Activated CD8-positive, alpha-beta T cell treated with anti-CD3 and anti-CD28 coated beads, Interleukin-2, amount 10 ng/mL, durations not matched to agents 7 days and 5 days (primary cell): Measurements from ENCODE around the gene ATXN1L. TPM values are rescaled to one million over a fixed set of nuclear protein-coding genes. Genes with fewer than 3 reads are reported as not detected.
"Not testable (repeated sequence)": the region's sequence is repeated elsewhere in the genome, so short reads cannot be mapped to it uniquely, and the experiment has no call there.

ENCODE experiments used
- ATAC-seq: fragments of 150-1000 bp; cut with Tn5 transposase; one replicate; pipeline ENCODE4 v1.10.0; 2021; ENCODE audit warnings: moderate library complexity
- CTCF ChIA-PET: fragments of 350-600 bp; sonication (Branson Sonifier 250); formaldehyde crosslinking; loops from one replicate; lab custom pipeline; 2021; ENCODE audit warnings: antibody characterized with exemption; lab: Charles Lee
- POLR2A ChIA-PET: fragments of 350-600 bp; sonication (Branson Sonifier 250); formaldehyde crosslinking; loops from one replicate; lab custom pipeline; 2021; ENCODE audit warnings: antibody characterized with exemption; lab: Charles Lee
- DNase-seq: peaks from one replicate; pipeline ENCODE4 v3.0.0-alpha.2; 2020
- H3K27ac Mint-ChIP-seq: one replicate; pipeline ENCODE4 v1.8.0; 2021; ENCODE audit warnings: mild to moderate bottlenecking, mixed read lengths
- H3K27me3 Mint-ChIP-seq: one replicate; pipeline ENCODE4 v1.8.0; 2021; ENCODE audit warnings: low read depth, mixed read lengths
- H3K36me3 Mint-ChIP-seq: one replicate; pipeline ENCODE4 v1.8.0; 2021; ENCODE audit warnings: low read depth, mixed read lengths
- H3K4me1 Mint-ChIP-seq: one replicate; pipeline ENCODE4 v1.8.0; 2021; ENCODE audit warnings: low read depth, mixed read lengths
- H3K4me3 Mint-ChIP-seq: one replicate; pipeline ENCODE4 v1.8.0; 2021; ENCODE audit warnings: mild to moderate bottlenecking, mixed read lengths
- H3K9me3 Mint-ChIP-seq: one replicate; pipeline ENCODE4 v1.8.0; 2022; ENCODE audit warnings: mixed read lengths; ENCODE audit not compliant: insufficient read depth
- total RNA-seq, 2 experiments: library from RNA; stranded (reverse); gene quantifications; one replicate each; pipeline ENCODE4 v1.2.3, GENCODE V29; 2021

The ATXN1L gene
- total RNA-seq, 2 experiments from 2014 or later = 20.3 to 22.6 TPM

DNA sequence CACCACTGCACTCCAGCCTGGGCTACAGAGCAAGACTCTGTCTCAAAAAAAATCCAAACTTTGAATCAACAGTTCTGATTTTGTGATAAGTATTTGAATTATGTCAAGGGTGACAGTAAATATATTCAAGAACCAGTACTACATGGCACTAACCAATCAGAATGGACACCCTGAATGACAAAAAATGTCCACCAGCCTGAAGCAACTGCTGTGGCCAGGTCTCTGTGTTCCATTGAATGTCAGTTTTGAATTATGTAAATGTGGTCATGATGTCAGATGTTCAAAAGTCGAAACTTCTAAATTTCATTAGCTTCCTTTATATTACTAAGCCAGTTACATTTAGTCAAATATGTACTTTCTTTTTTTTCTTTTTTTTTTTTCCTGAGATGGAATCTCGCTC, 15.4 kb upstream of the ATXN1L start:
- no peaks in the 10 kb centered on the region for H3K4me1 Mint-ChIP-seq

DNA sequence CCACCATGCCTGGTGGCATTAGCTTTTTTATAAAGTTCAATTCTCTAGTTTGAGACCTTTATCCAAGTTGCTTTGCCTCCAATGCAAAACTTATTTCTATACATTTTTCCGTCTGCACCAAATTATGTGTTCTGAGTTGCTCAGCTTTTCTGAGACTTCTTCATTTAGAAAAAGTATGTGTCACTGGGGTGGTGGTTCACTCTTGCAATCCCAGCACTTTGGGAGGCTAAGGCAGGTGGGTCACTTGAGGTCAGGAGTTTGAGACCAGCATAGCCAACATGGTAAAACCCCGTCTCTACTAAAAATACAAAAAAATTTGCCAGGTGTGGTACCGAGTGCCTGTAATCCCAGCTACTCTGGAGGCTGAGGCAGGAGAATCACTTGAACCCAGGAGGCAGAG, 14.1 kb upstream of the ATXN1L start:
- not testable (repeated sequence) for ATAC-seq, H3K27ac Mint-ChIP-seq, H3K9me3 Mint-ChIP-seq, H3K4me1 Mint-ChIP-seq, H3K27me3 Mint-ChIP-seq, DNase-seq, H3K36me3 Mint-ChIP-seq, H3K4me3 Mint-ChIP-seq
- ChIA-PET CTCF (interaction anchor here (1.2 kb wide), 1 partner anchor 130 kb away, joined by 3 read pairs; no protein-coding TSS in a partner anchor), POLR2A (interaction anchor here (0.6 kb wide), 1 partner anchor 102 kb away, joined by 3 read pairs; no protein-coding TSS in a partner anchor)

More for the DNA sequence above, 15.4 kb upstream of the ATXN1L start:
- Mint-ChIP-seq H3K4me3 (no peak overlapping the region), H3K36me3 (no peaks in the 10 kb centered on the region), H3K9me3 (peaks cover 5% of the 10 kb centered on the region), H3K27ac (no peak overlapping the region), H3K27me3 (no peaks in the 10 kb centered on the region)
- DNase-seq (no peak), ATAC-seq (no peak)
- ChIA-PET POLR2A (no interaction called here), CTCF (no interaction called here)

DNA sequence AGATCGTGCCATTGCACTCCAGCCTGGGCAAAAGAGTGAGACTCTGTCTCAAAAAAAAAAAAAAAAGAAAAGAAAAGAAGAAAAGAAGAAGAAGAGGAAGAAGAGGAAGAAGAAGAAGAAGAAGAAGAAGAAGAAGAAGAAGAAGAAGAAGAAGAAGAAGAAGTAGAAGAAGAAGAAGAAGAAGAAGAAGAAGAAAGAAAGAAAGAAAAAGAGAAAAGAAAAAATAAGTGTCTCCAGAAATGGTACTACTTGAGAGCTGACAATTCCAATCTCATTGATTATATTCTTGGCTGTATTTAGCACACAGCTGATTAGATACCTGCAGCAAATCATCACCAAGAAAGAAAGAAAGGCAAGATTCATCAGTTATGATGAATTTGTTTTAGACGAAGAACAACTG, 13.7 kb upstream of the ATXN1L start:
- not testable (repeated sequence) for H3K4me3 Mint-ChIP-seq, H3K27me3 Mint-ChIP-seq, H3K36me3 Mint-ChIP-seq, H3K27ac Mint-ChIP-seq, DNase-seq, ATAC-seq, H3K4me1 Mint-ChIP-seq, H3K9me3 Mint-ChIP-seq
- CTCF ChIA-PET = interaction anchor here (1.2 kb wide), 1 partner anchor 129 kb away, joined by 3 read pairs; no protein-coding TSS in a partner anchor
- POLR2A ChIA-PET = interaction anchor here (0.6 kb wide), 1 partner anchor 101 kb away, joined by 3 read pairs; no protein-coding TSS in a partner anchor

DNA sequence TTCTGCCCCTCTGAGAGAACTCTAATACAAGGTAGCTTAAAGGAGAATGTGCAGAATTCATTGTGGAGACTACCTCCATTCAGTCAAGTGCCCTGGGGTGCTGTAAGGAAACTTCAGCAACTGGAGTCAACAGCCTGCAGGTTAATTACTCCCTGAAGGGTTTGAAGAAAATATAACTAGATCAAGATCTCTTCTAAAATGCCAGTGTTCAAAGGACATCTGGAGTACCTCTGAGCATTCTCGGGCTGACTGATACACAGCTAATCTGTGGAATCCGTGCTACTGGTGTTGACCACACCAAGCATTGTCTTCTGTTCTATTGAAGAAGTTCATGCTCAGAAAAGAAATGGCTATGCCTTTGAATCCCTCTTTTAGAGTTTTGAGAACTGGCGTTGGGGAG, 11.5 kb upstream of the ATXN1L start:
- Mint-ChIP-seq H3K27me3 (no peaks in the 10 kb centered on the region), H3K4me3 (no peak overlapping the region), H3K4me1 (no peaks in the 10 kb centered on the region), H3K9me3 (no peaks in the 10 kb centered on the region), H3K36me3 (no peaks in the 10 kb centered on the region), H3K27ac (no peak overlapping the region)
- ChIA-PET CTCF (no interaction called here), POLR2A (interaction anchor here (1.2 kb wide), 1 partner anchor 11 kb away, joined by 3 read pairs; the partner anchor contains the start of gene ATXN1L)
- ATAC-seq (no peak), DNase-seq (no peak)

DNA sequence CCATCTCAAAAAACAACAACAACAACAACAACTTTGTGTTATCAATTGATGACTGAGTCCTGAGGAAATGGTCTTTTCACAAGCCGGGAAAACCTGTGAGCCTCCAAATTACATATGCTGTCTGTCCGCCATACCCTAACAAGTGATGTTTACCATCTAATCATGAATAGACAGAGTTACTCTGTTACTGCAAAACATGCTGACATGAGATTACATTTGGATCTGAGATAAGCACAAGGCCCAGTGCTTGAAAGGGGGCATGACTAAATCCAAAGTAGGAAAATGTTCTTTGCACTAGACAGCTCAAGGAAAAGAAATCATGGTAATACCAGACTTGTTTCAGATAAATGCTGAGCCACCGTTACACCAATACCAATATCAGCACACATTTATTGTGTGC, 8.6 kb upstream of the ATXN1L start:
- Mint-ChIP-seq H3K27ac (no peak overlapping the region), H3K4me3 (no peak overlapping the region), H3K36me3 (no peaks in the 10 kb centered on the region), H3K4me1 (peaks cover 2% of the 10 kb centered on the region), H3K27me3 (no peaks in the 10 kb centered on the region), H3K9me3 (no peaks in the 10 kb centered on the region)
- POLR2A ChIA-PET = no interaction called here
- DNase-seq (no peak), ATAC-seq (no peak)
- CTCF ChIA-PET = no interaction called here

DNA sequence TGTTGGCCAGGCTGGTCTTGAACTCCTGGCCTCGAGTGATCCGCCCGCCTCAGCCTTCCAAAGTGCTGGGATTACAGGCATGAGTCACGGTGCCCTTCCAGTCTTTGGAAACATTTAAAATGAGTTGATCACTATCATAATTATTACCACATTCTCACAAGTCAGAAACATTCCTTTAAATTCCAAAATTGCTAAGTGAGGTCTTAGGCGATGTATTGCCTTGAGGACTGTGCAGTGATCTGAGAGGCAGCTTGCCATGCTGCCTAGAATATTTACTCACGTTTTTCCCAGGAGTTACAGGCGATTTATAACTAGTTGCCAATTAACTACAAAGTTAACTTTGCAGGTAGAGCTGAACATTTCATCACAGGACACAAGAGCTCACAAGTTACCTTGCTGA, 5.7 kb upstream of the ATXN1L start:
- no peak for DNase-seq
- ChIA-PET CTCF (interaction anchor here (0.9 kb wide), 1 partner anchor 11 kb away, joined by 3 read pairs; no protein-coding TSS in a partner anchor), POLR2A (interaction anchor here (1.3 kb wide), 1 partner anchor 32 kb away, joined by 4 read pairs; the partner anchor contains the start of gene AP1G1)
- Mint-ChIP-seq H3K27me3 (no peaks in the 10 kb centered on the region), H3K4me3 (no peak overlapping the region), H3K27ac (no peak overlapping the region), H3K9me3 (no peaks in the 10 kb centered on the region), H3K36me3 (no peaks in the 10 kb centered on the region), H3K4me1 (peaks cover 15% of the 10 kb centered on the region)
- ATAC-seq = no peak

- Mint-ChIP-seq H3K27ac (no peak overlapping the region), H3K4me1 (peaks cover 36% of the 10 kb centered on the region), H3K4me3 (no peak overlapping the region), H3K27me3 (no peaks in the 10 kb centered on the region), H3K36me3 (peaks cover 7% of the 10 kb centered on the region), H3K9me3 (no peaks in the 10 kb centered on the region)
- ATAC-seq = no peak
- ChIA-PET POLR2A (interaction anchor here (1.8 to 3.2 kb wide), 2 partner anchors 34 to 39 kb away, joined by 7 to 15 read pairs; partner anchors contain the start of gene AP1G1), CTCF (interaction anchor here (2.1 kb wide), 1 partner anchor 39 kb away, joined by 19 read pairs; the partner anchor contains the start of gene ZNF821)
- no peak for DNase-seq
Observed at GRCh38 chr16:71843572-71843971, 2.2 kb upstream of the ATXN1L start.

DNA sequence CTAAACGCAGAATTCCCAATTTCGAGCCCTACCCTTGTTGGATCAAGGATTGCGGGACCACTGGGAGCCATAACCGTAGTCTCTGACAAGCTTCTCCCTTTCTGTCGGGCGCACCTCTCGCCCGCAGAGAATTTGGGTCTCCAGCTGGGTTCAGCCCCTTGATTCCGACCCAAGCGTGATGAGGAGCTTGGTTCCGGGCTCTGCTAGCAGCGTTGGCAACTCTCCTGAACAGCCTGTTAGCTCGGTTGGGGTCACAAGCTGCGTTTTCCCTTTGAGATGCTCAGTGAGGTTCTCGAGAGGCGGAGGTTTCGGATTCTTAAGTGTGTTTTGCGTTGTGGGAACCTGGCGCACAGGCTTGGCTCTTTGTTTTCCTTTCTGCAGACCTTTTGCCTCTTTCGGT, 655 bp downstream of the ATXN1L start:
- Mint-ChIP-seq H3K4me1 (peaks cover 36% of the 10 kb centered on the region), H3K27me3 (no peaks in the 10 kb centered on the region), H3K9me3 (no peaks in the 10 kb centered on the region), H3K27ac (peak overlapping the region; percentile 94), H3K4me3 (peak overlapping the region; percentile 90), H3K36me3 (peaks cover 23% of the 10 kb centered on the region)
- ATAC-seq (peak; percentile 9), DNase-seq (peak; percentile 40)
- ChIA-PET POLR2A (interaction anchor here (0.7 to 3.2 kb wide), 18 partner anchors 8 to 116 kb away, joined by 3 to 39 read pairs (median 4); partner anchors contain the start of genes AP1G1 and ZNF821), CTCF (interaction anchor here (1.1 to 4.3 kb wide), 5 partner anchors 29 to 115 kb away, joined by 3 to 39 read pairs (median 4); partner anchors contain the start of gene ZNF821)

GRCh38 chr16:71847096-71847495, 1.3 kb downstream of the ATXN1L start:
- no peaks in the 10 kb centered on the region for H3K27me3 Mint-ChIP-seq
- H3K36me3 Mint-ChIP-seq = peaks cover 26% of the 10 kb centered on the region
- ATAC-seq (no peak), DNase-seq (no peak)
- ChIA-PET CTCF (interaction anchor here (0.6 to 4.3 kb wide), 5 partner anchors 11 to 115 kb away, joined by 3 to 39 read pairs (median 4); partner anchors contain the start of gene ZNF821), POLR2A (interaction anchor here (1.6 to 3.2 kb wide), 4 partner anchors 36 to 58 kb away, joined by 5 to 39 read pairs (median 18); partner anchors contain the start of genes AP1G1 and ZNF821)
- peaks cover 35% of the 10 kb centered on the region for H3K4me1 Mint-ChIP-seq
- peak overlapping the region; percentile 90 for H3K4me3 Mint-ChIP-seq
- H3K9me3 Mint-ChIP-seq = no peaks in the 10 kb centered on the region
- peak overlapping the region; percentile 94 for H3K27ac Mint-ChIP-seq

DNA sequence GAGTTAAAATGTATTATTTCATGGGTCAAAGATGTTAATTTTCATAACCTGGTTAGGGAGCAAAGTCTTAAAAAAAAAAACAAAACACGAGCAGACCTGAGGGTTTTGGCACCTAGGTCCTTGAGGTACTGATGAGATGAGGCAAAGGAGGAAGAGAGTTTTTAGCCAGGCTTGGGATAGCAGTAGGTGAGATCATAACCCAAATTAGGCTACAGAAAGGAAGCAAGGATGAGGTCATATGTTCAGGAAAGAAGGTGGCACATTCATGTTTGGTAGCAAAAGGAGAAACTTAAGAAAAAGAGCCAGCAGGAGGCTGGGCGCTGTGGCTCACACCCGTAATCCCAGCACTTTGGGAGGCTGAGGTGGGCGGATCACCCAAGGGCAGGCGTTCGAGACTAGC, 2.8 kb downstream of the ATXN1L start:
- ChIA-PET CTCF (interaction anchor here (0.8 to 4.3 kb wide), 3 partner anchors 10 to 34 kb away, joined by 3 to 39 read pairs (median 5); partner anchors contain the start of gene ZNF821), POLR2A (interaction anchor here (1.0 kb wide), 1 partner anchor 34 kb away, joined by 6 read pairs; no protein-coding TSS in a partner anchor)
- no peak for ATAC-seq
- Mint-ChIP-seq H3K9me3 (no peaks in the 10 kb centered on the region), H3K36me3 (peaks cover 38% of the 10 kb centered on the region), H3K4me1 (peaks cover 33% of the 10 kb centered on the region), H3K4me3 (no peak overlapping the region), H3K27me3 (no peaks in the 10 kb centered on the region), H3K27ac (no peak overlapping the region)
- DNase-seq = no peak

GRCh38 chr16:71851746-71852145, 6.0 kb downstream of the ATXN1L start:
- H3K4me1 Mint-ChIP-seq = peaks cover 39% of the 10 kb centered on the region
- ATAC-seq (no peak), DNase-seq (no peak)
- no peaks in the 10 kb centered on the region for H3K27me3 Mint-ChIP-seq
- H3K36me3 Mint-ChIP-seq = peaks cover 41% of the 10 kb centered on the region
- ChIA-PET CTCF (interaction anchor here (0.8 to 1.9 kb wide), 4 partner anchors 23 to 241 kb away, joined by 3 to 14 read pairs (median 4); no protein-coding TSS in a partner anchor), POLR2A (no interaction called here)
- H3K9me3 Mint-ChIP-seq = no peaks in the 10 kb centered on the region
- H3K27ac Mint-ChIP-seq = no peak overlapping the region
- H3K4me3 Mint-ChIP-seq = no peak overlapping the region

DNA sequence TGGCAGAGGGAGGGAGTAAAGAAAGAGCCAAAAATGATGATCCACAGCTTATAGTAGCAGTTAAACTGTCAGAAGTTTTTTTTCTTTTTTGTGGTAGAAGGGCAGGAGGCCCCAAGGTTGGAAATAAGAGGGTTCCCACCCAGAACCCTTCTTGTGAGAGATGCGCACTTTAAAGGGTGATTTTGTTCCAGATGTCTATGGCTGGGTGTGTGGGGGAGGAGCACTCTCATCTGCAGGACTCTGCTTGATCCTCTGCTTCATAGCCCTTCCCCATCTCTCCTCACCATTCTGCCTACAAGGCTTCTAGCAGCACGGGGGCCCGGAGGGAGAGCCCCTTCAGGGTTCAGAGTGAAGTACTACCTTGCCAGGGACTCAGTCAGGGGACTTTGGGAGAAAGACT, 6.4 kb downstream of the ATXN1L start:
- no peaks in the 10 kb centered on the region for H3K27me3 Mint-ChIP-seq
- peak overlapping the region; percentile 5 for H3K27ac Mint-ChIP-seq
- H3K9me3 Mint-ChIP-seq = no peaks in the 10 kb centered on the region
- H3K36me3 Mint-ChIP-seq = peaks cover 41% of the 10 kb centered on the region
- peaks cover 35% of the 10 kb centered on the region for H3K4me1 Mint-ChIP-seq
- ATAC-seq (no peak), DNase-seq (no peak)
- no peak overlapping the region for H3K4me3 Mint-ChIP-seq
- ChIA-PET CTCF (interaction anchor here (0.8 to 1.9 kb wide), 3 partner anchors 22 to 241 kb away, joined by 3 to 14 read pairs (median 5); no protein-coding TSS in a partner anchor), POLR2A (no interaction called here)
